ENCODE measurements around the gene KLHDC9. TPM values are rescaled to one million over a fixed set of nuclear protein-coding genes. Genes with fewer than 3 reads are reported as not detected.
A peak's percentile ranks its signal among the peaks of the same experiment; 100 is the strongest.

KLHDC9 gene
- total and polyA plus RNA-seq, 5 donors from 2014 or later = 0.28 to 0.46 TPM; not detected in 3

DNA sequence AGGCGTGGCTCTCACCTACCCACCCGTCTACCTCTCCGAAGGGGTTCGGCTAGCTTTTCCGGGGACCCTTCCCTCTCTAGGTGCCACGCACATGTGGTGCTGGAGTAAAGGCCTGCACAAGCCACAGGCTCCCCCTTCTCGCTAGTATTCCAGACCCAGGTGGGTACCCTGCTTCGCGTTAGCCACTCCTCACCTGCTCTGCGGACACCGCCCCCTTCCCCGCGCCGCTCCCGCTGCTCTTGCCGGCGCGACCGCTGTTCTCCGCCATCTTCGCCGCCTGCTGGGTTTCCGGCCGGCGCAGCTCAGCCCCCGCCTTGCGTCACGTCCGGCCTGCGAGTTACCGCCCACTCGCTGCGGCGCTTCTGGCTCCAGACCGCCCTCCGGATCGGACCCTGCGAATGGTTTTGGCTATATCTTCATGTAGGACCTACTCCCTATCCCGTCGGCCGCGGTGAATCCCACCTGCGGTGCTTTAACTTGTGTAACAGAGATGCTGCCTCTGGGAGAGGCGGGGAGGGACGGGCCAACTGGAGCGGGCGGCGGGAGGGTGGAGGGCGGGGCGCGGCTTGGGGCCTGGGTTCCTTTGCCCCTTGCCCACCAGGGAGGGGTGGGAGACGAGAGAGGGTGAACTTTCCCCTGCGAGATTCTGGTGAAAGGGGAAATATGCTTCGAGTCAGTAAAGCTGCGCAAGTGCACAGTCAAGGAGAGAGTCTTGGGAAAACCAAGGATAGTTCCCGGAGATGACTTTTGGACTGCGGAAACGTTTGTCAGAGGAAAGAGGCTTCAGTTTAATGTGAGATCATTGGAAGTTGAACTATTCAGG is 19.8 kb downstream of the KLHDC9 start, which contains the start of the genes NIT1 and PFDN2:
NIT1 (plus strand) TSS at position 347 of the 823 bp plus-strand sequence; CDS start at position 419, 72 bp downstream.
PFDN2 (minus strand) TSS at position 279 of the 823 bp plus-strand sequence; CDS start at position 268, 11 bp downstream.
- H3K4me1 ChIP-seq (ENCODE audit: control insufficient read depth, insufficient read depth, low read length, poor library complexity, severe bottlenecking) = peaks cover 61% of the 10 kb centered on the region
- peaks cover 22 to 78% (median 47%) of the 10 kb centered on the region in 4 donors for H3K4me1 Mint-ChIP-seq

DNA sequence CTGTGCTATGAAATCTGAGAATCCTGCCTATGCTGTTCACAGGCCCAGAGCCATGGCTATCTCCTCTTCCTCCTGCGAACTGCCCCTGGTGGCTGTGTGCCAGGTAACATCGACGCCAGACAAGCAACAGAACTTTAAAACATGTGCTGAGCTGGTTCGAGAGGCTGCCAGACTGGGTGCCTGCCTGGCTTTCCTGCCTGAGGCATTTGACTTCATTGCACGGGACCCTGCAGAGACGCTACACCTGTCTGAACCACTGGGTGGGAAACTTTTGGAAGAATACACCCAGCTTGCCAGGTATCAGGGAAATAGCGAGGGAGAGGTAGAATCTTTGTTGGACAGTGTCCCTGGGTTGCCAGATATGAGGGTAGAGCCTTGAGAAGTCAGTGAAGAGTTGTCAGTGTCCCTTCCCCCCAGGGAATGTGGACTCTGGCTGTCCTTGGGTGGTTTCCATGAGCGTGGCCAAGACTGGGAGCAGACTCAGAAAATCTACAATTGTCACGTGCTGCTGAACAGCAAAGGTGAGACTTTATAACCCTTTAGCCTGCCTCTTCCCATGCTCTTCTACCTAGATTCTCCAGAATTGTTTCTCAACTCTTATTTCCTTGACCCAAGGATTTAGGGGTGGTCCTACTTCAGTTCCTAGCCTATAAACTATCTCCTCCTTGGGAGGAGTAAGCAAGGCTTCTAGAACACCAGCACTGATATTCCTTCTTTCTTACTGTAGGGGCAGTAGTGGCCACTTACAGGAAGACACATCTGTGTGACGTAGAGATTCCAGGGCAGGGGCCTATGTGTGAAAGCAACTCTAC is 21.1 kb downstream of the KLHDC9 start:
- Mint-ChIP-seq H3K27ac (peak overlapping the region; percentile 72 to 95 (median 92)), H3K27me3 (peaks cover 8% of the 10 kb centered on the region), H3K4me3 (peak overlapping the region; percentile 85 to 97 (median 96)), H3K36me3 (peaks cover 22% of the 10 kb centered on the region), H3K9me3 (no peaks in the 10 kb centered on the region), H3K4me1 (peaks cover 15 to 65% (median 36%) of the 10 kb centered on the region in 4 donors)
- Histone ChIP-seq H3K9me3 (ENCODE audit: control insufficient read depth in 2 of 2, low read length in 2 of 2) (no peaks in the 10 kb centered on the region), H3K4me3 (ENCODE audit: low read depth, low read length) (peak overlapping the region; percentile 93), H3K36me3 (ENCODE audit: control insufficient read depth, insufficient read depth, low read length) (peaks cover 41% of the 10 kb centered on the region), H3K27me3 (ENCODE audit: control insufficient read depth, insufficient read depth, low read length) (no peaks in the 10 kb centered on the region), H3K27ac (ENCODE audit: insufficient read depth, low read length, poor library complexity, severe bottlenecking) (peak overlapping the region; percentile 91), H3K4me1 (ENCODE audit: control insufficient read depth, insufficient read depth, low read length, poor library complexity, severe bottlenecking) (peaks cover 51% of the 10 kb centered on the region)
- ATAC-seq (ENCODE audit: low read depth in 2 of 2) = peak; percentile 67 to 69
- DNase-seq = peak; percentile 45 to 81 (median 72)

More for the DNA sequence above, 19.8 kb downstream of the KLHDC9 start, which contains the start of the genes NIT1 and PFDN2:
- H3K36me3 ChIP-seq (ENCODE audit: control insufficient read depth, insufficient read depth, low read length) = peaks cover 30% of the 10 kb centered on the region
- no peaks in the 10 kb centered on the region for H3K27me3 ChIP-seq (ENCODE audit: control insufficient read depth, insufficient read depth, low read length)
- no peaks in the 10 kb centered on the region for H3K9me3 ChIP-seq (ENCODE audit: control insufficient read depth in 2 of 2, low read length in 2 of 2)
- H3K36me3 Mint-ChIP-seq = peaks cover 15% of the 10 kb centered on the region
- H3K27ac Mint-ChIP-seq = peak within 1 kb of the TSS; percentile 92 to 96 (median 95)
- peaks cover 8% of the 10 kb centered on the region for H3K27me3 Mint-ChIP-seq
- H3K9me3 Mint-ChIP-seq = no peaks in the 10 kb centered on the region
- H3K4me3 Mint-ChIP-seq = peak within 1 kb of the TSS; percentile 85 to 97 (median 96)
- peak; percentile 82 to 91 (median 87) for DNase-seq
- H3K4me3 ChIP-seq (ENCODE audit: low read depth, low read length) = peak within 1 kb of the TSS; percentile 93
- peak within 1 kb of the TSS; percentile 91 for H3K27ac ChIP-seq (ENCODE audit: insufficient read depth, low read length, poor library complexity, severe bottlenecking)
- ATAC-seq (ENCODE audit: low read depth in 2 of 2) = peak; percentile 77 to 79

DNA sequence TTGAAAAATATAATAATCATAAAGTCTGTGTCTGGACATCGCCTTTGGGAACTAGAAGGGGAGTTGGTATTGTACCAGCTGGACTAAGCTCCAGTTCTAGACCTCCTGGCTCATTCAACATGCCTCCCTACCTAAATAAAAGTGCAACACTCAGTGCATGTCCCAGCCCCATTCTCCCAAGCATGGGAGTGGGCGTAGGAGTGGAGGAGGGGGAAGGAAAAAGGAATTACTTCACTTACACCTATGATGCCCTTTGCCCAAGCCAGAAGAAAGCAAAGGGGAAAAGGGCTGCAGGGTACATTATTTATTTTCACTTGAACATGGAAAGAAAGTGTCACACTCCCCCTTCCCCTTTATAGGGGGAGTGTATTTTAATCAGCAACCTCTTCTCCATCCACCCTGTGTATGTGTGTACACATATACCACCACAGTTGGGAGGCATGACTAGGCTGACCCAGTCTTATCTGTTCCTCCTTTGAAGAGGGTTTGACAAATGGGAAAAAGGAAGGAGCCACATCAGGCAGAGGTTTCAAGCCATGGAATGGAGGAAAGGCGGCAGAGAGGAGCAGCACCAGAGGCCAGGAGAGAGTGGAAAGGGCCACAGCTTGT is 23.0 kb downstream of the KLHDC9 start:
- no peak for ATAC-seq (ENCODE audit: low read depth in 2 of 2)

DNA sequence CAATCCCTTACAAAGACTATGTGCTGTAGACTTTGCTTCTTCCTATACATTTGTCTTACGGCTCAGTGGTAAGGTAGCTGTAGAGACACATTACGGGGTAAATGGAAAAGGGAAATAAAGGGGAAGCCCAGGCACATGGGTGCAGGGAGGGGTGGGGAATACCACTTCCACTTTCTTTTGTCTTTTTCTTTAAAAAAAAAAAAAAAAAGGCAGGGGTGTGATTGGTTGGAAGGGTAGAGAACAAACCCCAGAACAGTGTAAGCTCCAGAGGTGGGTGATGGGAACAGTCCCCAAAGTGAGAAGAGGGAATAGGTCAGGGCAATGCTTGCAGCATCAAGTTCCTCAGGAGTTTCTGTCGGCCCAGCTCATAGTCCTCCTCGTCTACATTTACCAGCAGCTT is 23.7 kb downstream of the KLHDC9 start:
- peak overlapping the region in 2 of 3 donors; percentile 23 to 76 for H3K27ac Mint-ChIP-seq
- peaks cover 8% of the 10 kb centered on the region for H3K27me3 Mint-ChIP-seq
- H3K4me1 Mint-ChIP-seq = peaks cover 18 to 51% (median 30%) of the 10 kb centered on the region in 4 donors
- DNase-seq (no peak), ATAC-seq (ENCODE audit: low read depth in 2 of 2) (no peak)
- peaks cover 54% of the 10 kb centered on the region for H3K36me3 ChIP-seq (ENCODE audit: control insufficient read depth, insufficient read depth, low read length)
- H3K36me3 Mint-ChIP-seq = peaks cover 30% of the 10 kb centered on the region
- H3K9me3 ChIP-seq (ENCODE audit: control insufficient read depth in 2 of 2, low read length in 2 of 2) = no peaks in the 10 kb centered on the region
- no peaks in the 10 kb centered on the region for H3K27me3 ChIP-seq (ENCODE audit: control insufficient read depth, insufficient read depth, low read length)
- no peak overlapping the region for H3K27ac ChIP-seq (ENCODE audit: insufficient read depth, low read length, poor library complexity, severe bottlenecking)
- no peak overlapping the region for H3K4me3 ChIP-seq (ENCODE audit: low read depth, low read length)
- H3K4me3 Mint-ChIP-seq = peak overlapping the region in 1 of 4 donors; percentile 18
- no peaks in the 10 kb centered on the region for H3K9me3 Mint-ChIP-seq
- peaks cover 29% of the 10 kb centered on the region for H3K4me1 ChIP-seq (ENCODE audit: control insufficient read depth, insufficient read depth, low read length, poor library complexity, severe bottlenecking)

More for the DNA sequence above, 23.0 kb downstream of the KLHDC9 start:
- H3K27me3 Mint-ChIP-seq = peaks cover 8% of the 10 kb centered on the region
- peaks cover 26% of the 10 kb centered on the region for H3K36me3 Mint-ChIP-seq
- no peak overlapping the region for H3K4me3 ChIP-seq (ENCODE audit: low read depth, low read length)
- H3K36me3 ChIP-seq (ENCODE audit: control insufficient read depth, insufficient read depth, low read length) = peaks cover 54% of the 10 kb centered on the region
- H3K27ac Mint-ChIP-seq = peak overlapping the region in 1 of 3 donors; percentile 62
- no peaks in the 10 kb centered on the region for H3K9me3 Mint-ChIP-seq
- H3K4me1 ChIP-seq (ENCODE audit: control insufficient read depth, insufficient read depth, low read length, poor library complexity, severe bottlenecking) = peaks cover 36% of the 10 kb centered on the region
- no peak for DNase-seq
- H3K4me3 Mint-ChIP-seq = peak overlapping the region in 2 of 4 donors; percentile 45 to 75
- H3K4me1 Mint-ChIP-seq = peaks cover 14 to 54% (median 27%) of the 10 kb centered on the region in 4 donors
- no peaks in the 10 kb centered on the region for H3K27me3 ChIP-seq (ENCODE audit: control insufficient read depth, insufficient read depth, low read length)
- no peak overlapping the region for H3K27ac ChIP-seq (ENCODE audit: insufficient read depth, low read length, poor library complexity, severe bottlenecking)
- H3K9me3 ChIP-seq (ENCODE audit: control insufficient read depth in 2 of 2, low read length in 2 of 2) = no peaks in the 10 kb centered on the region

DNA sequence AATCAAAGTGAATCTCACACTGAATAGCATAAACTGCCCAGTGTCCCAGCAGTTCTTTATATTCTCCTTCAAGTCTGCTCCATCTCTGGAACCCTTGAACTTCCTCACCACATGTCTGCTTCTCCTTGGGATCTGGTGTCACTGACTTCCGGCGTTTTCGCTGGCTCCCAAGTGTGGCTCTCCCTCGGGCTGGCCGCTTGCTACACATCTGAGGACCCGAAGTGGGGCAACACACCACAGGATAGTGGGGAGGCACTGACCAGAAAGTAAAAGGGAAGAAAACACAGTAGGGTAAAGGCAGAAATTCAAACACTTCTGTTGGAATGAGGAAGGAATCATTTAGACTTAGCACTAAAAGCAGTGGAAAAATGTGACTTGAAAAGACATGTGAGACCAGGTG is 24.8 kb downstream of the KLHDC9 start:
- peak overlapping the region in 1 of 3 donors; percentile 89 for H3K27ac Mint-ChIP-seq
- H3K36me3 ChIP-seq (ENCODE audit: control insufficient read depth, insufficient read depth, low read length) = peaks cover 62% of the 10 kb centered on the region

DNA sequence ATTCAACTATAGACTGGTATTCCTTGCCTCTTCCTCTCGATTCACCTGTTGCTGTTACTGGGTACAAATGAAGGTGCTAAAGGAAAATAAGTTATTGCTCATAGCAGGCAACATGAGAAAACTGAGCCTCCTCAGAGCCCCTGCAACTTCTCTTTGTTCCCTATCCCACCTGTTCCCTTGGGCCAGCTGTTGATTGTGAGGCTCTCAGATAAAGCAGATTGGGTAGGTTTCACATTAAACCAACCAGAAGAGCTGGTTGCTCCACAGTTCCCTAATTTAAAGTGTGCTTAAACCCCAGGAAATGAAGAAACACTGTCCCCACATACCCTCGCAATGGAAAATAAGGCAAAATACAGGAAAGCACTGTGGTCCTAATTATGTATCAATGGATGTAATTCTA is 29.5 kb downstream of the KLHDC9 start:
- Histone ChIP-seq H3K4me3 (ENCODE audit: low read depth, low read length) (no peak overlapping the region), H3K4me1 (ENCODE audit: control insufficient read depth, insufficient read depth, low read length, poor library complexity, severe bottlenecking) (peaks cover 29% of the 10 kb centered on the region), H3K27ac (ENCODE audit: insufficient read depth, low read length, poor library complexity, severe bottlenecking) (no peak overlapping the region), H3K27me3 (ENCODE audit: control insufficient read depth, insufficient read depth, low read length) (no peaks in the 10 kb centered on the region), H3K36me3 (ENCODE audit: control insufficient read depth, insufficient read depth, low read length) (peaks cover 52% of the 10 kb centered on the region), H3K9me3 (ENCODE audit: control insufficient read depth in 2 of 2, low read length in 2 of 2) (no peaks in the 10 kb centered on the region)
- Mint-ChIP-seq H3K4me1 (peaks cover 32 to 62% (median 48%) of the 10 kb centered on the region in 4 donors), H3K9me3 (peaks cover 0 to 1% (median 0%) of the 10 kb centered on the region in 7 donors), H3K4me3 (peak overlapping the region in 2 of 4 donors; percentile 23 to 79), H3K27ac (peak overlapping the region in 2 of 3 donors; percentile 8 to 68), H3K36me3 (peaks cover 38% of the 10 kb centered on the region), H3K27me3 (no peaks in the 10 kb centered on the region)
- ATAC-seq (ENCODE audit: low read depth in 2 of 2) = no peak
- DNase-seq = no peak

More for the DNA sequence above, 24.8 kb downstream of the KLHDC9 start:
- H3K27me3 ChIP-seq (ENCODE audit: control insufficient read depth, insufficient read depth, low read length) = no peaks in the 10 kb centered on the region
- Mint-ChIP-seq H3K36me3 (peaks cover 39% of the 10 kb centered on the region), H3K4me1 (peaks cover 18 to 51% (median 33%) of the 10 kb centered on the region in 4 donors), H3K27me3 (no peaks in the 10 kb centered on the region), H3K4me3 (no peak overlapping the region), H3K9me3 (no peaks in the 10 kb centered on the region)
- no peaks in the 10 kb centered on the region for H3K9me3 ChIP-seq (ENCODE audit: control insufficient read depth in 2 of 2, low read length in 2 of 2)
- no peak overlapping the region for H3K4me3 ChIP-seq (ENCODE audit: low read depth, low read length)
- peaks cover 21% of the 10 kb centered on the region for H3K4me1 ChIP-seq (ENCODE audit: control insufficient read depth, insufficient read depth, low read length, poor library complexity, severe bottlenecking)
- no peak overlapping the region for H3K27ac ChIP-seq (ENCODE audit: insufficient read depth, low read length, poor library complexity, severe bottlenecking)
- ATAC-seq (ENCODE audit: low read depth in 2 of 2) (no peak), DNase-seq (no peak)
